HG03354 (cell line): Measurements from ENCODE around the gene CORO2A.
"Not testable (repeated sequence)": the region's sequence is repeated elsewhere in the genome, so short reads cannot be mapped to it uniquely, and the experiment has no call there.

Experiments used
- ATAC-seq: cut with Tn5 transposase; IDR thresholded peaks from one replicate; pipeline ENCODE4 v1.9.1; 2021; ENCODE audit warnings: mild to moderate bottlenecking; ENCODE audit not compliant: unreplicated experiment, poor library complexity, severe bottlenecking

CORO2A gene

GRCh38 chr9:98176391-98177259 lies 15.8 kb downstream of the CORO2A start:
- ATAC-seq = no peak

- no peak for ATAC-seq
Observed at GRCh38 chr9:98175762-98176161, 16.7 kb downstream of the CORO2A start.

- ATAC-seq = no peak
Observed at GRCh38 chr9:98175028-98175569, 17.3 kb downstream of the CORO2A start.

- not testable (repeated sequence) for ATAC-seq
Observed at GRCh38 chr9:98174502-98174918, 17.9 kb downstream of the CORO2A start.

- ATAC-seq = no peak
Observed at GRCh38 chr9:98173181-98173580, 19.3 kb downstream of the CORO2A start.

- ATAC-seq = no peak
Observed at GRCh38 chr9:98172604-98173003, 19.8 kb downstream of the CORO2A start.

- no peak for ATAC-seq
Observed at GRCh38 chr9:98171176-98171925, 21.1 kb downstream of the CORO2A start.

GRCh38 chr9:98168941-98169488 lies 23.4 kb downstream of the CORO2A start:
- peak; percentile 83 for ATAC-seq

- ATAC-seq = no peak
Observed at GRCh38 chr9:98168153-98168780, 24.2 kb downstream of the CORO2A start.

- ATAC-seq = no peak
Observed at GRCh38 chr9:98164912-98165311, 27.5 kb downstream of the CORO2A start.

GRCh38 chr9:98162613-98163012 lies 29.8 kb downstream of the CORO2A start:
- ATAC-seq = no peak

GRCh38 chr9:98161851-98162250 lies 30.6 kb downstream of the CORO2A start:
- ATAC-seq = no peak

- ATAC-seq = no peak
Observed at GRCh38 chr9:98159790-98160189, 32.6 kb downstream of the CORO2A start.

- ATAC-seq = no peak
Observed at GRCh38 chr9:98159301-98159700, 33.1 kb downstream of the CORO2A start.

GRCh38 chr9:98158071-98158831 lies 34.2 kb downstream of the CORO2A start:
- ATAC-seq = no peak

GRCh38 chr9:98157372-98157771 lies 35.1 kb downstream of the CORO2A start:
- ATAC-seq = no peak

GRCh38 chr9:98154678-98155077 lies 37.8 kb downstream of the CORO2A start:
- no peak for ATAC-seq

- ATAC-seq = no peak
Observed at GRCh38 chr9:98152526-98152925, 39.9 kb downstream of the CORO2A start.

GRCh38 chr9:98150721-98151120 lies 41.7 kb downstream of the CORO2A start:
- ATAC-seq = no peak
